ENCODE measurements around the gene CMC1. TPM values are rescaled to one million over a fixed set of nuclear protein-coding genes. Genes with fewer than 3 reads are reported as not detected.

Gene CMC1
- polyA plus RNA-seq, 3 donors: 13.2 to 43.9 (median 40.5) TPM

DNA sequence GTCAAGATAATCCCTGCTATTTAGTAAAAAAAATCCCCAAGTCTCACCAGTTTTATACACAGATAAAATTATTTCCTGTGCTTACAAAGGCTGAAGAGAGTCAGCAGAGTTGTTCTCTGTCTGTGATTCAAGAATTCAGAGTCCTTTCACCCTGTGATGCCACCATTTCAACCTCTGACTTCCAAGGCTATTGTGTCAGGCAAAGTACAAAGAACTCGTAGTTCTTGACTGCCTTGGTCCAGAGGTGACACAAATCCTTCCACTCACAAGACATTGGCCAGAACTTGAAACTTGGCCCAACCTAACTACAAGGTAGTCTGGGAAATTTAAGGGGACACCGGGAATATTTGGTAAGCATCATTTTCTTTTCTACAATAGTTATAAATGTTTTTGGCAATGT is 34.9 kb upstream of the CMC1 start:
- TF ChIP-seq, protein P1, sequence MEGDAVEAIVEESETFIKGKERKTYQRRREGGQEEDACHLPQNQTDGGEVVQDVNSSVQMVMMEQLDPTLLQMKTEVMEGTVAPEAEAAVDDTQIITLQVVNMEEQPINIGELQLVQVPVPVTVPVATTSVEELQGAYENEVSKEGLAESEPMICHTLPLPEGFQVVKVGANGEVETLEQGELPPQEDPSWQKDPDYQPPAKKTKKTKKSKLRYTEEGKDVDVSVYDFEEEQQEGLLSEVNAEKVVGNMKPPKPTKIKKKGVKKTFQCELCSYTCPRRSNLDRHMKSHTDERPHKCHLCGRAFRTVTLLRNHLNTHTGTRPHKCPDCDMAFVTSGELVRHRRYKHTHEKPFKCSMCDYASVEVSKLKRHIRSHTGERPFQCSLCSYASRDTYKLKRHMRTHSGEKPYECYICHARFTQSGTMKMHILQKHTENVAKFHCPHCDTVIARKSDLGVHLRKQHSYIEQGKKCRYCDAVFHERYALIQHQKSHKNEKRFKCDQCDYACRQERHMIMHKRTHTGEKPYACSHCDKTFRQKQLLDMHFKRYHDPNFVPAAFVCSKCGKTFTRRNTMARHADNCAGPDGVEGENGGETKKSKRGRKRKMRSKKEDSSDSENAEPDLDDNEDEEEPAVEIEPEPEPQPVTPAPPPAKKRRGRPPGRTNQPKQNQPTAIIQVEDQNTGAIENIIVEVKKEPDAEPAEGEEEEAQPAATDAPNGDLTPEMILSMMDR (IDR thresholded peaks at IDR 0.05): no peak
- Mint-ChIP-seq H3K27ac (no peak overlapping the region), H3K36me3 (no peaks in the 10 kb centered on the region), H3K27me3 (ENCODE audit: low read depth in 3 of 3) (peaks cover 0 to 3% (median 0%) of the 10 kb centered on the region in 3 donors), H3K4me3 (no peak overlapping the region), H3K4me1 (no peaks in the 10 kb centered on the region), H3K9me3 (peaks cover 0 to 2% (median 1%) of the 10 kb centered on the region in 7 donors)
- Histone ChIP-seq H3K27me3 (ENCODE audit: control insufficient read depth in 2 of 2, insufficient read depth in 2 of 2, low read length in 2 of 2) (no peaks in the 10 kb centered on the region), H3K36me3 (replicated peaks in 1 of 2; ENCODE audit: control insufficient read depth in 1 of 2, insufficient read depth in 2 of 2, low read length in 2 of 2) (no peaks in the 10 kb centered on the region), H3K4me2 (replicated peaks; ENCODE audit: extremely low read depth, low read length, poor library complexity, severe bottlenecking) (no peak overlapping the region), H4K20me1 (ENCODE audit: insufficient read depth, low read length) (no peaks in the 10 kb centered on the region), H2AFZ (ENCODE audit: insufficient read depth, low read depth, low read length, poor library complexity, severe bottlenecking) (no peak overlapping the region), H3K9me3 (replicated peaks in 1 of 2; ENCODE audit: control insufficient read depth in 1 of 2, insufficient read depth in 1 of 2, low read length in 2 of 2) (peaks cover 0 to 2% of the 10 kb centered on the region in 2 donors), H3K27ac (ENCODE audit: low read depth in 1 of 2, low read length in 2 of 2) (no peak overlapping the region), H3K79me2 (ENCODE audit: insufficient read depth, low read length) (no peaks in the 10 kb centered on the region), H3K4me1 (ENCODE audit: control insufficient read depth in 1 of 2, insufficient read depth in 2 of 2, low read length in 2 of 2) (no peaks in the 10 kb centered on the region), H3K9ac (ENCODE audit: insufficient read depth, low read length, poor library complexity, severe bottlenecking) (no peak overlapping the region), H3K4me3 (replicated peaks in 1 of 3; ENCODE audit: low read depth in 2 of 3, low read length in 3 of 3) (no peak overlapping the region)
- WGBS (ENCODE audit: insufficient coverage): no CpG with 5 or more reads among the region's 2 CpGs
- intact Hi-C loops (cut with micrococcal nuclease): no loop called here
- no peak for DNase-seq

DNA sequence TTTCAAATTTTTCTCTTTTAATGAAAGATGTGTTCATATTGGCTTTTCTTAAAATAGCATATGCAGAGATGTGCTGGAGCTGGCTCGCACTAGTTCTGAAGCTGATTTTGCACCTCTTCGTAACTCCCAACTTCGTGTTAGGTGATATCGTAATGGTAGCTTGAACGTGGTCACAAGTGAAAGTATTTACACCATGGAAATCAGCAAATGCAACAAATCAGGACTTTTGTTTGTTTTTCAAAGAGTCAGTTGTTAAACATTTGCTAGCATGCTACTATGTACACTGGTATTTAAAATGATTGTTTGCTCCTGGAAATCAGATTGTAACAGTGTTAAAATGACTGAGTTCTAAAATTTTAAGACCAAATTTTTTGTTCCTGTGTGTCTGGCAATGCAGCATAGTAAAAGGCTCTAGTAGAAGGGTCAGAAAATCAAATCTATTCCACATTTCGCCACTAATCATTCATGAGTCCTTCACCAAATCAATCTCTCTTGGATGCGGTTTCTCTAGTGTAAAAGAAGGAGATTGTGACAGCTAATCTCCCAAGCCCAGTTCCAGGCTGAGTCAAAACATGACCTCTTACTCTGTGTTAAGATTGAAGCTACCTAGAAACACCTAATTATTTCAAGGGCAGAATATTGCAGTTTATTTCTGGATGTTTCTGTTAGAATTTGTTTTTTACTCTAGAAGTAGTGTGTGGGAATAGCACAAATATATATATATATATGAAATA is 34.3 kb upstream of the CMC1 start:
- Mint-ChIP-seq H3K36me3 (no peaks in the 10 kb centered on the region), H3K4me1 (no peaks in the 10 kb centered on the region), H3K9me3 (peaks cover 0 to 4% (median 1%) of the 10 kb centered on the region in 7 donors), H3K27me3 (ENCODE audit: low read depth in 3 of 3) (peaks cover 0 to 3% (median 0%) of the 10 kb centered on the region in 3 donors), H3K27ac (no peak overlapping the region), H3K4me3 (no peak overlapping the region)
- Histone ChIP-seq H4K20me1 (ENCODE audit: insufficient read depth, low read length) (no peaks in the 10 kb centered on the region), H3K36me3 (replicated peaks in 1 of 2; ENCODE audit: control insufficient read depth in 1 of 2, insufficient read depth in 2 of 2, low read length in 2 of 2) (no peaks in the 10 kb centered on the region), H3K9me3 (replicated peaks in 1 of 2; ENCODE audit: control insufficient read depth in 1 of 2, insufficient read depth in 1 of 2, low read length in 2 of 2) (peaks cover 0 to 2% of the 10 kb centered on the region in 2 donors), H3K27me3 (ENCODE audit: control insufficient read depth in 2 of 2, insufficient read depth in 2 of 2, low read length in 2 of 2) (no peaks in the 10 kb centered on the region), H3K4me1 (ENCODE audit: control insufficient read depth in 1 of 2, insufficient read depth in 2 of 2, low read length in 2 of 2) (no peaks in the 10 kb centered on the region), H2AFZ (ENCODE audit: insufficient read depth, low read depth, low read length, poor library complexity, severe bottlenecking) (no peak overlapping the region), H3K4me3 (replicated peaks in 1 of 3; ENCODE audit: low read depth in 2 of 3, low read length in 3 of 3) (no peak overlapping the region), H3K79me2 (ENCODE audit: insufficient read depth, low read length) (no peaks in the 10 kb centered on the region), H3K27ac (ENCODE audit: low read depth in 1 of 2, low read length in 2 of 2) (no peak overlapping the region), H3K9ac (ENCODE audit: insufficient read depth, low read length, poor library complexity, severe bottlenecking) (no peak overlapping the region), H3K4me2 (replicated peaks; ENCODE audit: extremely low read depth, low read length, poor library complexity, severe bottlenecking) (no peak overlapping the region)
- WGBS (ENCODE audit: insufficient coverage): 94% methylated on average over 5 of the region's 7 CpGs
- intact Hi-C loops (cut with micrococcal nuclease): no loop called here
- no peak for DNase-seq
- TF ChIP-seq, protein P1 (IDR thresholded peaks at IDR 0.05): no peak
